ENCODE data around the gene PASD1.

Gene PASD1

GRCh38 chrX:151563449-151563848, at the start of gene PASD1:
PASD1 (plus strand) TSS chrX:151563675; CDS start chrX:151601554, 37,879 bp downstream.
- Mint-ChIP-seq H3K36me3 (ENCODE audit: low read depth) (peaks cover 4% of the 10 kb centered on the region), H3K27ac (no peak within 1 kb of the TSS), H3K27me3 (ENCODE audit: low read depth) (no peaks in the 10 kb centered on the region), H3K4me3 (no peak within 1 kb of the TSS), H3K4me1 (no peaks in the 10 kb centered on the region), H3K9me3 (peaks cover 26% of the 10 kb centered on the region)
- no peak for TF ChIP-seq CTCF (IDR thresholded peaks at IDR 0.05; ENCODE audit: unreplicated experiment in 3 of 3)

GRCh38 chrX:151515237-151515636, 48.2 kb upstream of the PASD1 start:
- no peaks in the 10 kb centered on the region for H3K27me3 Mint-ChIP-seq (ENCODE audit: low read depth)
- no peak overlapping the region for H3K4me3 Mint-ChIP-seq
- H3K27ac Mint-ChIP-seq = no peak overlapping the region
- no peak for TF ChIP-seq CTCF (IDR thresholded peaks at IDR 0.05; ENCODE audit: unreplicated experiment in 3 of 3)
- H3K36me3 Mint-ChIP-seq (ENCODE audit: low read depth) = no peaks in the 10 kb centered on the region
- H3K4me1 Mint-ChIP-seq = no peaks in the 10 kb centered on the region
- peaks cover 14% of the 10 kb centered on the region for H3K9me3 Mint-ChIP-seq

GRCh38 chrX:151516538-151517187, 46.8 kb upstream of the PASD1 start:
- TF ChIP-seq CTCF (IDR thresholded peaks at IDR 0.05; ENCODE audit: unreplicated experiment in 3 of 3) = no peak
- H3K27ac Mint-ChIP-seq = no peak overlapping the region
- H3K4me3 Mint-ChIP-seq = no peak overlapping the region
- no peaks in the 10 kb centered on the region for H3K4me1 Mint-ChIP-seq
- no peaks in the 10 kb centered on the region for H3K36me3 Mint-ChIP-seq (ENCODE audit: low read depth)
- H3K9me3 Mint-ChIP-seq = peaks cover 12% of the 10 kb centered on the region
- H3K27me3 Mint-ChIP-seq (ENCODE audit: low read depth) = no peaks in the 10 kb centered on the region

- H3K27ac Mint-ChIP-seq = no peak overlapping the region
- no peaks in the 10 kb centered on the region for H3K4me1 Mint-ChIP-seq
- peaks cover 11% of the 10 kb centered on the region for H3K9me3 Mint-ChIP-seq
- H3K4me3 Mint-ChIP-seq = no peak overlapping the region
- no peaks in the 10 kb centered on the region for H3K27me3 Mint-ChIP-seq (ENCODE audit: low read depth)
- no peaks in the 10 kb centered on the region for H3K36me3 Mint-ChIP-seq (ENCODE audit: low read depth)
- TF ChIP-seq CTCF (IDR thresholded peaks at IDR 0.05; ENCODE audit: unreplicated experiment in 3 of 3) = no peak
Observed at GRCh38 chrX:151517421-151517820, 46.1 kb upstream of the PASD1 start.

- H3K4me1 Mint-ChIP-seq = no peaks in the 10 kb centered on the region
Observed at GRCh38 chrX:151523351-151523750, 40.1 kb upstream of the PASD1 start.

More at GRCh38 chrX:151523351-151523750, 40.1 kb upstream of the PASD1 start:
- H3K27ac Mint-ChIP-seq = no peak overlapping the region
- H3K4me3 Mint-ChIP-seq = no peak overlapping the region
- H3K36me3 Mint-ChIP-seq (ENCODE audit: low read depth) = no peaks in the 10 kb centered on the region
- no peak for TF ChIP-seq CTCF (IDR thresholded peaks at IDR 0.05; ENCODE audit: unreplicated experiment in 3 of 3)
- H3K9me3 Mint-ChIP-seq = no peaks in the 10 kb centered on the region
- H3K27me3 Mint-ChIP-seq (ENCODE audit: low read depth) = no peaks in the 10 kb centered on the region

Data from nephron (organoid).